ENCODE results near the gene RBM39. TPM values are rescaled to one million over a fixed set of nuclear protein-coding genes. Genes with fewer than 3 reads are reported as not detected.
"Not testable (repeated sequence)": the region's sequence is repeated elsewhere in the genome, so short reads cannot be mapped to it uniquely, and the experiment has no call there.

The RBM39 gene
- total and polyA plus RNA-seq, 9 of the 15 experiments (the other 6 are each of a cell fraction or from before 2014, with no cell fraction given), result 143 to 319 (median 228) TPM

- WGBS (ENCODE audit: insufficient coverage, low coverage, missing lambda C conversion rate), result 51% methylated on average over 3 of the region's 3 CpGs
- FAIRE-seq; BruUV-seq (replicated peaks): not testable (repeated sequence)
- TF ChIP-seq ZNF121 (CRISPR knock-in tag; conservative IDR thresholded peaks at IDR 0.05) (peak; percentile 96), BCOR (IDR thresholded peaks at IDR 0.05) (peak; percentile 72), SMARCA5 (IDR thresholded peaks at IDR 0.05) (peak; percentile 79), RBM25 (IDR thresholded peaks at IDR 0.05; ENCODE audit: low read depth, low read length, severe bottlenecking) (peak; percentile 64), BHLHE40 (IDR thresholded peaks at IDR 0.05; ENCODE audit: low read length) (peak; percentile 42; the same call in 1 of the 2 replicates)
- TF ChIP-seq, protein P1, sequence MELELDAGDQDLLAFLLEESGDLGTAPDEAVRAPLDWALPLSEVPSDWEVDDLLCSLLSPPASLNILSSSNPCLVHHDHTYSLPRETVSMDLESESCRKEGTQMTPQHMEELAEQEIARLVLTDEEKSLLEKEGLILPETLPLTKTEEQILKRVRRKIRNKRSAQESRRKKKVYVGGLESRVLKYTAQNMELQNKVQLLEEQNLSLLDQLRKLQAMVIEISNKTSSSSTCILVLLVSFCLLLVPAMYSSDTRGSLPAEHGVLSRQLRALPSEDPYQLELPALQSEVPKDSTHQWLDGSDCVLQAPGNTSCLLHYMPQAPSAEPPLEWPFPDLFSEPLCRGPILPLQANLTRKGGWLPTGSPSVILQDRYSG (tag; conservative IDR thresholded peaks at IDR 0.05; ENCODE audit: low read depth), result 0 out of 2 replicates have a peak, but pooled peaks have one; percentile 16
- TF ChIP-seq, protein P2, sequence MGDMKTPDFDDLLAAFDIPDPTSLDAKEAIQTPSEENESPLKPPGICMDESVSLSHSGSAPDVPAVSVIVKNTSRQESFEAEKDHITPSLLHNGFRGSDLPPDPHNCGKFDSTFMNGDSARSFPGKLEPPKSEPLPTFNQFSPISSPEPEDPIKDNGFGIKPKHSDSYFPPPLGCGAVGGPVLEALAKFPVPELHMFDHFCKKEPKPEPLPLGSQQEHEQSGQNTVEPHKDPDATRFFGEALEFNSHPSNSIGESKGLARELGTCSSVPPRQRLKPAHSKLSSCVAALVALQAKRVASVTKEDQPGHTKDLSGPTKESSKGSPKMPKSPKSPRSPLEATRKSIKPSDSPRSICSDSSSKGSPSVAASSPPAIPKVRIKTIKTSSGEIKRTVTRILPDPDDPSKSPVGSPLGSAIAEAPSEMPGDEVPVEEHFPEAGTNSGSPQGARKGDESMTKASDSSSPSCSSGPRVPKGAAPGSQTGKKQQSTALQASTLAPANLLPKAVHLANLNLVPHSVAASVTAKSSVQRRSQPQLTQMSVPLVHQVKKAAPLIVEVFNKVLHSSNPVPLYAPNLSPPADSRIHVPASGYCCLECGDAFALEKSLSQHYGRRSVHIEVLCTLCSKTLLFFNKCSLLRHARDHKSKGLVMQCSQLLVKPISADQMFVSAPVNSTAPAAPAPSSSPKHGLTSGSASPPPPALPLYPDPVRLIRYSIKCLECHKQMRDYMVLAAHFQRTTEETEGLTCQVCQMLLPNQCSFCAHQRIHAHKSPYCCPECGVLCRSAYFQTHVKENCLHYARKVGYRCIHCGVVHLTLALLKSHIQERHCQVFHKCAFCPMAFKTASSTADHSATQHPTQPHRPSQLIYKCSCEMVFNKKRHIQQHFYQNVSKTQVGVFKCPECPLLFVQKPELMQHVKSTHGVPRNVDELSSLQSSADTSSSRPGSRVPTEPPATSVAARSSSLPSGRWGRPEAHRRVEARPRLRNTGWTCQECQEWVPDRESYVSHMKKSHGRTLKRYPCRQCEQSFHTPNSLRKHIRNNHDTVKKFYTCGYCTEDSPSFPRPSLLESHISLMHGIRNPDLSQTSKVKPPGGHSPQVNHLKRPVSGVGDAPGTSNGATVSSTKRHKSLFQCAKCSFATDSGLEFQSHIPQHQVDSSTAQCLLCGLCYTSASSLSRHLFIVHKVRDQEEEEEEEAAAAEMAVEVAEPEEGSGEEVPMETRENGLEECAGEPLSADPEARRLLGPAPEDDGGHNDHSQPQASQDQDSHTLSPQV (IDR thresholded peaks at IDR 0.05), result 0 out of 2 replicates have a peak, but pooled peaks have one; percentile 17
Measured at GRCh38 chr20:35744492-35744841, 2.4 kb upstream of the RBM39 start.

More at GRCh38 chr20:35744492-35744841, 2.4 kb upstream of the RBM39 start:
- peak overlapping the region; percentile 95 for H2AFZ ChIP-seq (ENCODE audit: low read depth, low read length)
- peaks cover 43% of the 10 kb centered on the region for H3K79me2 ChIP-seq (ENCODE audit: control insufficient read depth, insufficient read depth, low read length)
- intact Hi-C loops (cut with micrococcal nuclease), result loop anchor here (5.0 kb wide), 1 partner anchor 158 kb away; no protein-coding TSS in a partner anchor
- H3K27ac ChIP-seq (ENCODE audit: extremely low read depth, low read depth, low read length), result peak overlapping the region; percentile 99; the same call in 2 of the 3 replicates
- in situ Hi-C loops (cut with MboI); H3K9me1 ChIP-seq (ENCODE audit: control insufficient read depth, insufficient read depth, low read length); H3K9me3 ChIP-seq (replicated peaks; ENCODE audit: control insufficient read depth, insufficient read depth, low read depth, low read length); H3K27me3 ChIP-seq (ENCODE audit: control insufficient read depth in 2 of 2, insufficient read depth in 2 of 2, low read length in 2 of 2); ATAC-seq; CTCF ChIA-PET (ENCODE audit: low intra/inter-chr PET ratio); H3K4me3 ChIP-seq: not testable (repeated sequence)
- peaks cover 4 to 16% of the 10 kb centered on the region in 2 experiments; a peak in 3 of 5 replicates for H3K4me1 ChIP-seq (replicated peaks in 1 of 2; ENCODE audit: control insufficient read depth in 2 of 2, insufficient read depth in 2 of 2, low read length in 2 of 2)
- POLR2A ChIA-PET, result interaction anchor here (0.7 to 6.4 kb wide), 21 partner anchors 10 to 290 kb away, joined by 3 to 55 read pairs (median 5); partner anchors contain the start of genes PHF20 and SCAND1
- peak in 1 of 4 experiments; percentile 20 for DNase-seq (ENCODE audit: extremely low read depth in 1 of 4, low spot score in 3 of 4)
- H3K4me2 ChIP-seq (ENCODE audit: insufficient read depth, low read length), result peak overlapping the region; percentile 91; the same call in 1 of the 2 replicates
- peak overlapping the region in 1 of 2 experiments; percentile 99; a peak in 2 of 4 replicates for H3K9ac ChIP-seq (ENCODE audit: insufficient read depth in 1 of 2, low read depth in 2 of 2, low read length in 2 of 2)
- H3K36me3 ChIP-seq (ENCODE audit: control insufficient read depth, insufficient read depth, low read length), result peaks cover 17% of the 10 kb centered on the region
- peaks cover 13% of the 10 kb centered on the region; the same call in 1 of the 2 replicates for H4K20me1 ChIP-seq (replicated peaks; ENCODE audit: control insufficient read depth, insufficient read depth, low read length)
